HG03442 (cell line): ENCODE data around the gene KLHL36.
"Not testable (repeated sequence)": the region's sequence is repeated elsewhere in the genome, so short reads cannot be mapped to it uniquely, and the experiment has no call there.

Experiments used
- ATAC-seq: cut with Tn5 transposase; IDR thresholded peaks from one replicate; pipeline ENCODE4 v1.9.1; 2021; ENCODE audit warnings: mild to moderate bottlenecking, moderate library complexity; ENCODE audit not compliant: unreplicated experiment

Gene KLHL36

DNA sequence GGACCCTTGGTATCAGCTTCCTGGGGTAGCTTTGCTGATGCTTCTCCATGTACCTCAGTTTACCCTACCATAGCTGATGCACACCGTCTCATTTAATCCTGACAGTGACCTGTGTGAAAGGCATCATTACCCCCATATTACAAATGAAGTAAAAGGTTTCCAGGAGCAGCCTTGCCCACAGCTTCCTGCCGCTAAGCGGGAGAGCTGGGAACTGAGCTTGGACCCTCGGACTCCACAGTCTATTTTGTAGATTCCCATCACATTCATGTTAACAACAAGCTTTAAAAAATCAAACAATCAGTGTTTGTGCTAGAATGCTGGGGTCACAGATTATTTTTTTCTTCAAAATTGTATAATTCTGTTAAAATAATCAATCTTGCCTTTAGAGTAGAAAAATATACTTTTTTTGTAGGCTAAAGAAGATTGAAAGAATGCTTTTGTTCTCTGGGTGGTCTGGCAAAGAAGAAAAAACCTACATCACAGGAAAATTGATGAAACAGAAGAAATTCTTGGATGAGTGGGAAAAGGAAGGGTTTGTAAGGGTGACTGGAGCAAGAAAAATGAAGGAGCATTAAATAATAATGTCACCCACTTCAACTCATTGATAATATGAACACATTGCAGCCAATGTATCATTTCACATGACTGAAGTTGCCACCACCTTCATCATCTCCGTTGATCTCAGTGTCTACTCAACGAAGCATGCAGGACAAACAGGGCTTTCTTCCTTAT lies 41.9 kb downstream of the KLHL36 start:
- no peak for ATAC-seq

- no peak for ATAC-seq
These were observed 44.3 kb downstream of the KLHL36 start for GRCh38 chr16:84692451-84693214.

- ATAC-seq = not testable (repeated sequence)
These were observed 45.6 kb downstream of the KLHL36 start for GRCh38 chr16:84693869-84694268.

DNA sequence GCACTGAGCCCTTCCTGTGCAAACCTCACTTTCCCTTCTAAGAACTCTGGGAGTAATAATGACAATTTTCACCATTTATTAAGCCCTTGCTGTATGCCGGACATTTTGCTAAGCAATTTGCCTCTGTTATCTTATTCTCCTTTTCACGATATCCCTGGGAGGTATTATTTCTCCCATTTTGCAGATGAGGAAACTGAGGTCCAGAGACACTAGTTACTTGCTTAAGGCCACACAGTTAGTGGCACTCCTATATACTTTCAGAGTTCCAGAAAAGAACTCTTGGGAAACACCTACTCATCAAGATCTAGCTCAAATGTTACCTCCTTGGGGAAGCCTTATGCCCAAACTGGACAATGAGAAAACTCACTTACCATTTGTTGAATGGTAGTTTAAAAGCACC lies 46.7 kb downstream of the KLHL36 start:
- ATAC-seq = no peak

GRCh38 chr16:84699147-84699711 lies 50.9 kb downstream of the KLHL36 start:
- ATAC-seq = peak; percentile 14

GRCh38 chr16:84699712-84700445 lies 51.6 kb downstream of the KLHL36 start, which contains the start of gene USP10:
Gene USP10, plus strand, starts transcription at chr16:84700000. Its CDS starts 91 bp downstream, at chr16:84700091.
- ATAC-seq = peak; percentile 80

DNA sequence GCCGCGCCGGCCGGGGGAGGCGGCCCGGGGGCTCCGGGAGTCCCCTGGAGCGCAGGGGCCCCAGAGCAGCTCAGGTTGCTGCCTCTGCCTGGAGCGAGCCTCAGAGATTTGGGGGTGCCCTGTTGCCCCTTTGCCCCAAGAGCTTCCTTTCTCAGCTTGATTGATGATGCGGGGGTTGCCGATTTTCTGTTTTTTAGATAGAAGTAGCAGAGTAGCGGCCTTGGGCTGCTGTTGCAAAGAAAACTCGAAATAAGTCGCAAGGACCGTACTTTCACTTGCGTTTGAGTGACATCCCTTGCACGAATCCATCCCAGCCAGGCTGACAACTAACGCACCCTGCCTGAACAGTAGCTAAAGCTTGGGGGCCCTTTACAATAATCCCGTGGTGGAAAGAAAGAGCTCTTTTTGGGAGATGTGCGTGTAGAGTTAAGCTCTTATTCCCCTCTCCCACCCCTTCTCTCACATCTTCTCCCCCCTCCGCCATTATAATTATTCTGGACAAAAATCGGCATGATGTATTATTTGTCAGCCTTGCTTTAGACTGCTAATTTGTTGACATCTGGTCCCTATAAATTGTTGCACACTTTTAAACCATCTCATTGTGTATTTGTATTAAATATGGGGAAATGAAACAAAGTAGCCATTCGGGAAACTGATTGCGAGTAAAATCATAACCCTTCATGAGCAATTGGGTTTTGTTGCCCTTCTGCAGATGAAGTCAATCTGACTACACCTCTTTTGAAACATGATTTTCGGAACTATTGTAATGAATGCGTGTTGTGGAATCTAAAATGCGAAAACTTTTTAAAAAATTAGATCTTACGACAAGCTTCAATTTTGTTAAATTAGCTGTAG lies 52.4 kb downstream of the KLHL36 start:
- peak; percentile 2 for ATAC-seq

DNA sequence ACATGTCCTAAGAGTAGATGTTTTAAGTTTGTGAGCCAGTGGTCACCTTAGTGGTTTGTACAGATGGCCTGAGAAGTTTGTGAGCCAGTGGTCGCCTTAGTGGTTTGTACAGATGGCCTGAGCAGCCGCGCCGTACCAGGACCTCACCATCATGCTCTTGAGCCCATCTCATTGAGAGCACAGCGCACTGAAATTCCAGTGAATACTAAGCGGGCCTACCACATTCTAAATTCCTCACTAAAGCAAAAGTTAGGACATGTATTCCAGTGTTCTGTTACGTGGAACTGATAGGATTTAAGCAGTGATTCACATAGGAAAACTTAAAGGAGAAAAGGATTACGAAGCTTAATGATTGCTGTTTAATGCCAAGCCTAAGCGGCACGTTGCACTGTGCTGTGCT lies 55.4 kb downstream of the KLHL36 start:
- ATAC-seq = no peak

DNA sequence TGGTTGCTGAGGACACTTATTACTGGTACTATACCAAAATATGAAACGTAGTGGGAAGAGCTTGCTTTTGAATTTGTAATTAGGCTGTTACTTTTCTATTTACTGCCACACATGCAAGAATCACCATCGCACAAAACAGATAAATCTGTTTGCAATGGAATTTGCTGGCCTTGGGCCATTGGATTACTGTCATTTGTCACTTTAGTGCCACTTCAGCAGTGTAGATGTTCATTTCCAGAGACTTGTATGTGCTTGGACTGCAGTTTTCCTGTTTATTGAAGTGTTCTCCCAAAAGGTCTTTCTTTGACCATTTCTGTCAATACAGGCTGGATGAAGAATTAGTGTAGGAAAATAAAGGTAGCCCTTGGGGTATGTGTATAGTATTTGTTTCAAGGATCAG lies 55.9 kb downstream of the KLHL36 start:
- ATAC-seq = no peak

- no peak for ATAC-seq
These were observed 58.5 kb downstream of the KLHL36 start for GRCh38 chr16:84706856-84707255.

DNA sequence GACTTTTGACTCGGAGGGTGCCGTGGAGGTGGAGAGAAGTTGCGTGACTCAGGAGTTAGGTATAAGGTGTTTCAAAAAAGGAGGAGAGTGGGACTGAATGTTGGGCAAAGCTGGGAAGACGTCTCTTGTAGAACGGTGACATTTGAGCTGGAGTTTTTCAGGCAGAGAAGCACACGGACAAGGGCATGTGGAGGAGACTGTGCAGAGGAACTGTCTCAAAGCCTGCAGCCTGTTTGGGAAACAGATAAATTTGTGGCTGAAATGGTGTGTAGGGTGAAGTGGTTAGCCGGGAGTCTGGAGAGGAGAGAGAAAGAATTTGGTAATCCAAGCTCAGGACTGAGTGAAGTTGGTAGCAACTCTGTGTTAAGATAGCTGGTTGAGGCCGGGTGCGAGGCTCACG lies 61.3 kb downstream of the KLHL36 start:
- ATAC-seq = no peak

DNA sequence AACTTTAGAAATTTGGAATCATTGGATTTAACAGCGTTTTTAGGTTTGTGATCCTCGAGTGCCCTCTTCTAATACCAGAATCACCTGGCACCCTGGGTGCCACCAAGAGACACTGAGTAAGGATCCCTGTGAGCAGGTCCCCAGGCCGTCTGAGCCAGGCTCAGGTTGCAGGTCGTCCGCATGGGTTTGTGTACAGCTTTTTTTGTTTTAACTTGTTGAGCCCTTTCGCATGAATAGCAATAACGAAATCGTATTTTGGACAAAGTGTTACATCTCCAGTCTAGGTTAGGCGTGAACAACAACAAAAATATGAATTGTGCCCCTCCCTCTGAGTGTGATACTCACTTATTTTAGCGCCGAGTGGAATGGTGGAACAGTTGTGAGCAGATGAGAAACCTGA lies 62.4 kb downstream of the KLHL36 start:
- ATAC-seq = no peak
